B cell (primary cell): ENCODE data around the gene PHLPP1. TPM values are rescaled to one million over a fixed set of nuclear protein-coding genes. Genes with fewer than 3 reads are reported as not detected.

Experiments
- ATAC-seq: fragments of 200-7000 bp; cut with Tn5 transposase; one replicate; pipeline ENCODE4 v1.10.0; 2021; ENCODE audit warnings: low read depth, mild to moderate bottlenecking, moderate number of reproducible peaks, moderate library complexity
- CTCF ChIA-PET: fragments of 350-600 bp; sonication (Branson Sonifier 250); formaldehyde crosslinking; loops from one replicate; lab custom pipeline; 2021; ENCODE audit warnings: antibody characterized with exemption, inconsistent platforms; lab: Charles Lee
- POLR2A ChIA-PET: fragments of 350-600 bp; sonication (Branson Sonifier 250); formaldehyde crosslinking; loops from one replicate; lab custom pipeline; 2021; ENCODE audit warnings: antibody characterized with exemption; lab: Charles Lee
- DNase-seq: peaks from one replicate; pipeline ENCODE4 v3.0.0; 2013
- H2AFZ ChIP-seq: 2 replicates; pipeline ENCODE4 v1.6.1; 2012; ENCODE audit warnings: mild to moderate bottlenecking, low read depth, low read length; ENCODE audit not compliant: insufficient read depth, poor library complexity, severe bottlenecking
- H3K27ac ChIP-seq, 2 donors: 1 replicate in 1 of 2; 2 replicates in 1 of 2; pipeline ENCODE4 v1.5.1; 2012 to 2013; ENCODE audit warnings: low read length in 2 of 2, mild to moderate bottlenecking in 2 of 2, moderate library complexity in 1 of 2
- H3K27me3 ChIP-seq, 4 experiments: fragments of 200-600 bp in 1 of 4; sonication (generic) in 1 of 4; replicated peaks in 1 of 4; 1 replicate in 2 of 4; 2 replicates in 2 of 4; pipeline versions ENCODE4 v1.6.1 to v1.7.0; 2013 to 2016; ENCODE audit warnings: low read length in 3 of 4, mild to moderate bottlenecking in 2 of 4, mixed read lengths in 1 of 4, moderate library complexity in 1 of 4; ENCODE audit not compliant: insufficient read depth in 4 of 4, control insufficient read depth in 3 of 4; ENCODE audit errors: control extremely low read depth in 1 of 4
- H3K36me3 ChIP-seq, 2 experiments: replicated peaks in 1 of 2; 1 replicate in 1 of 2; 2 replicates in 1 of 2; pipeline versions ENCODE4 v1.6.1 to v1.7.1; 2013; ENCODE audit warnings: low read length in 1 of 2; ENCODE audit not compliant: insufficient read depth in 2 of 2, control insufficient read depth in 1 of 2; ENCODE audit errors: control extremely low read depth in 1 of 2, extremely low read depth in 1 of 2
- H3K4me1 ChIP-seq, 2 donors: fragments of 200-600 bp in 1 of 2; sonication (generic) in 1 of 2; 1 replicate in 1 of 2; 2 replicates in 1 of 2; pipeline versions ENCODE4 v1.5.1 to v1.6.1; 2013 to 2017; ENCODE audit warnings: low read length in 2 of 2; ENCODE audit not compliant: control insufficient read depth in 2 of 2, insufficient read depth in 2 of 2
- H3K4me2 ChIP-seq: replicated peaks from 2 replicates; pipeline ENCODE3; 2012; ENCODE audit warnings: mild to moderate bottlenecking, low read depth, low read length; ENCODE audit not compliant: poor library complexity, severe bottlenecking
- H3K4me3 ChIP-seq, 5 experiments: fragments of 200-600 bp in 1 of 5; sonication (generic) in 1 of 5; 1 replicate in 3 of 5; 2 replicates in 2 of 5; pipeline versions ENCODE4 v1.5.1 to v1.7.0; 2011 to 2016; ENCODE audit warnings: low read length in 4 of 5, mild to moderate bottlenecking in 4 of 5, low read depth in 2 of 5, control low read depth in 1 of 5, moderate library complexity in 1 of 5; ENCODE audit not compliant: insufficient read depth in 1 of 5; ENCODE audit errors: control extremely low read depth in 1 of 5, extremely low read depth in 1 of 5
- H3K79me2 ChIP-seq: fragments of 200-600 bp; sonication (generic); one replicate; pipeline ENCODE4 v1.6.0; 2016; ENCODE audit warnings: low read length; ENCODE audit not compliant: control insufficient read depth, insufficient read depth
- H3K9ac ChIP-seq: fragments of 200-600 bp; sonication (generic); 2 replicates; pipeline ENCODE4 v1.6.1; 2017; ENCODE audit warnings: mild to moderate bottlenecking, low read length, moderate library complexity
- H3K9me3 ChIP-seq, 3 donors: one replicate each; pipeline versions ENCODE4 v1.6.1 to v1.7.1; 2013; ENCODE audit warnings: low read length in 2 of 3; ENCODE audit not compliant: control insufficient read depth in 2 of 3, insufficient read depth in 1 of 3; ENCODE audit errors: control extremely low read depth in 1 of 3
- H4K20me1 ChIP-seq: 2 replicates; pipeline ENCODE4 v1.6.0; 2012; ENCODE audit warnings: mild to moderate bottlenecking, low read length; ENCODE audit not compliant: insufficient read depth, control insufficient read depth, poor library complexity, severe bottlenecking
- H3K27ac Mint-ChIP-seq: one replicate; pipeline ENCODE4 v1.8.0; 2021; ENCODE audit warnings: mixed read lengths
- H3K27me3 Mint-ChIP-seq: one replicate; pipeline ENCODE4 v1.8.0; 2021; ENCODE audit warnings: mixed read lengths
- H3K4me1 Mint-ChIP-seq: one replicate; pipeline ENCODE4 v1.8.0; 2021; ENCODE audit warnings: mixed read lengths
- H3K4me3 Mint-ChIP-seq: one replicate; pipeline ENCODE4 v1.8.0; 2021; ENCODE audit warnings: mixed read lengths
- H3K9me3 Mint-ChIP-seq: one replicate; pipeline ENCODE4 v1.8.0; 2022; ENCODE audit warnings: mixed read lengths; ENCODE audit not compliant: insufficient read depth
- CTCF ChIP-seq: fragments of 200-600 bp; IDR thresholded peaks from one replicate; pipeline ENCODE4 v1.8.0; 2022; ENCODE audit warnings: antibody characterized with exemption, mild to moderate bottlenecking
- EZH2 ChIP-seq: IDR thresholded peaks from 2 replicates; pipeline ENCODE4 v1.6.1; 2012; ENCODE audit warnings: borderline replicate concordance, low read depth, mild to moderate bottlenecking, moderate library complexity, low read length; ENCODE audit not compliant: insufficient read depth, poor library complexity, severe bottlenecking
- WGBS: methylation state at CpG from one replicate; pipeline ENCODE4 v1.1.5; 2013; ENCODE audit warnings: missing lambda C conversion rate; ENCODE audit not compliant: insufficient coverage; 5-methylcytosine and 5-hydroxymethylcytosine counted together
- intact Hi-C: fragments of 100-400 bp; cut with micrococcal nuclease; formaldehyde crosslinking; loops from one replicate; pipeline ENCODE4 v1.10.0; 2022
- polyA plus RNA-seq: library from polyadenylated mRNA; depleted of rRNA; stranded (reverse); fragments of >200 nt; gene quantifications from 2 replicates; pipeline ENCODE4 v1.2.3, GENCODE V29; 2012
- total RNA-seq, 2 donors: library from RNA; stranded (reverse); fragments of 120-200 nt in 1 of 2; gene quantifications; 1 replicate in 1 of 2; 2 replicates in 1 of 2; pipeline versions ENCODE4 v1.2.3 to v1.2.4, GENCODE V29; 2013 to 2022

The PHLPP1 gene
- total and polyA plus RNA-seq, 2 donors (not counting 1 experiment from before 2014, with no cell fraction given), result 3.0 to 20.7 TPM

- Mint-ChIP-seq H3K4me3 (no peak overlapping the region), H3K4me1 (peaks cover 21% of the 10 kb centered on the region), H3K27me3 (no peaks in the 10 kb centered on the region), H3K9me3 (peaks cover 10% of the 10 kb centered on the region), H3K27ac (no peak overlapping the region)
- Histone ChIP-seq H3K4me1 (peaks cover 4 to 22% of the 10 kb centered on the region in 2 donors), H3K9me3 (peaks cover 0 to 4% (median 0%) of the 10 kb centered on the region in 3 donors), H4K20me1 (no peaks in the 10 kb centered on the region), H2AFZ (no peak overlapping the region), H3K36me3 (no peaks in the 10 kb centered on the region), H3K27ac (no peak overlapping the region), H3K27me3 (no peaks in the 10 kb centered on the region), H3K4me3 (no peak overlapping the region), H3K79me2 (peaks cover 46% of the 10 kb centered on the region), H3K4me2 (no peak overlapping the region), H3K9ac (no peak overlapping the region)
- DNase-seq, result no peak
- intact Hi-C loops, result no loop called here
- ChIA-PET POLR2A (no interaction called here), CTCF (interaction anchor here (1.3 to 1.4 kb wide), 2 partner anchors 9 to 21 kb away, joined by 3 read pairs; no protein-coding TSS in a partner anchor)
- no peak for TF ChIP-seq CTCF
- no peak for TF ChIP-seq EZH2
- WGBS, result no CpG with 5 or more reads among the region's 1 CpG
- ATAC-seq, result no peak
These were observed 20.0 kb downstream of the PHLPP1 start for GRCh38 chr18:62735387-62735786.

DNA sequence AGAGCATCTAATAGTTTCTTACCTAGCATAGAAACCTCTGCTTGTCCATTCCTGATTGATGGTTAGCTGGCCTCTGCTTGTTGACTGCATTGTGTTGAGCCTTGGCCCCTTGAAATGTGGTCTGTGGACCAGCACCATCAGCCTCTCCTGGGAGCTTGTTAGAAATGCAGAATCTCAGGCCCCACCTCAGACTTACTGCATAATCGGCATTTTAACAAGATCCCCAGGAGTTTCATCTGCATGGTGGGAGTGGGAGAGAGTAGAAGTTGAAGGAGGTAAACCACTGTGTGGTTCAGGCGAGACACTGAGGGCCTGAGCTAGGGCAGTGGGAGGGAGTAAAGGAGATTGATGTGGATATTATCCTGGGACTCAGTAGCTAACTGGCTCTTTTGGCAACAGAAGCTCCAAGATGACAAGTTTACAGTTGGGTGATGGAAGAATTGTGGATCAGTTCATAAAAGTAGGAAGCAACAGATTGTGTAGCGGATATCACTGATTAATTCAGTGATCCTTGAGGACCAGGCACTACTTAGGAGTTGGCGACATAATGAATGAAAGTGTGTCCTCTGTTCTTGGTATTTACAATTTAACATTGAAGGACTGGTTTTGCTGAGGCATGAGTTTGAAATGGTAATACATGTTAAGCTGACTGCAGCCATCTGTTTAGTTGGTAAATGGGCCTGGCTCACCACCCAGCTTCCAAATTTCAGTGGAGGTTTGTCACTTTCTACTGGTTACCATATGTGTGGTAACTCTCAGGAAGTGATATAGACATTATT, 20.9 kb downstream of the PHLPP1 start:
- peaks cover 10% of the 10 kb centered on the region for H3K9me3 Mint-ChIP-seq
- H3K27me3 ChIP-seq, result no peaks in the 10 kb centered on the region
- TF ChIP-seq CTCF (no peak), EZH2 (no peak)
- no peak for ATAC-seq
- H3K9ac ChIP-seq, result no peak overlapping the region
- ChIA-PET POLR2A (no interaction called here), CTCF (interaction anchor here (0.7 to 1.4 kb wide), 3 partner anchors 9 to 54 kb away, joined by 3 to 4 read pairs (median 3); no protein-coding TSS in a partner anchor)
- intact Hi-C loops, result no loop called here
- no peaks in the 10 kb centered on the region for H3K27me3 Mint-ChIP-seq
- WGBS, result 97% methylated on average over 3 of the region's 4 CpGs
- H3K27ac Mint-ChIP-seq, result no peak overlapping the region
- no peak overlapping the region for H3K4me3 ChIP-seq
- peaks cover 42% of the 10 kb centered on the region for H3K79me2 ChIP-seq
- peaks cover 18% of the 10 kb centered on the region for H3K4me1 Mint-ChIP-seq
- no peaks in the 10 kb centered on the region for H3K36me3 ChIP-seq
- no peak overlapping the region for H3K4me3 Mint-ChIP-seq
- H3K4me1 ChIP-seq, result peaks cover 0 to 13% of the 10 kb centered on the region in 2 donors
- H3K9me3 ChIP-seq, result peaks cover 0 to 4% (median 0%) of the 10 kb centered on the region in 3 donors
- no peak overlapping the region for H3K27ac ChIP-seq
- no peaks in the 10 kb centered on the region for H4K20me1 ChIP-seq
- no peak overlapping the region for H2AFZ ChIP-seq
- DNase-seq, result no peak
- H3K4me2 ChIP-seq, result no peak overlapping the region
